ENCODE results near the gene NOS1. TPM values are rescaled to one million over a fixed set of nuclear protein-coding genes. Genes with fewer than 3 reads are reported as not detected.

The NOS1 gene
- total and polyA plus RNA-seq, 2 experiments from 2014 or later: 0.63 to 3.0 TPM

- TF ChIP-seq ZNF462 (CRISPR knock-in tag; IDR thresholded peaks at IDR 0.05) (no peak), CREB1 (CRISPR knock-in tag; IDR thresholded peaks at IDR 0.05; ENCODE audit: low read depth) (no peak), ZNF114 (CRISPR knock-in tag; IDR thresholded peaks at IDR 0.05) (no peak), ZNF331 (CRISPR knock-in tag; IDR thresholded peaks at IDR 0.05; ENCODE audit: low read depth) (no peak), POLR2AphosphoS5 (IDR thresholded peaks at IDR 0.05; ENCODE audit: low read depth) (no peak), EZH2phosphoT487 (IDR thresholded peaks at IDR 0.05; ENCODE audit: unreplicated experiment) (no peak), NANOG (IDR thresholded peaks at IDR 0.05; ENCODE audit: borderline replicate concordance) (no peak)
Observed at GRCh38 chr12:117172168-117172567, 189.3 kb downstream of the NOS1 start (continued).

- DNase-seq (ENCODE audit: low spot score) (no peak), ATAC-seq (no peak)
- Mint-ChIP-seq H3K4me3 (no peak overlapping the region), H3K4me1 (no peaks in the 10 kb centered on the region), H3K27ac (no peak overlapping the region), H3K36me3 (ENCODE audit: low read depth) (peaks cover 81% of the 10 kb centered on the region), H3K27me3 (ENCODE audit: insufficient read depth, low read depth, poor library complexity) (no peaks in the 10 kb centered on the region), H3K9me3 (no peaks in the 10 kb centered on the region)
- Histone ChIP-seq H3K79me2 (replicated peaks; ENCODE audit: insufficient read depth) (peaks cover 10% of the 10 kb centered on the region; the same call in 1 of the 2 replicates), H3K4me3 (no peak overlapping the region), H3K27ac (ENCODE audit: low read depth) (peak overlapping the region; percentile 60), H2AFZ (no peak overlapping the region), H3K4me1 (ENCODE audit: insufficient read depth) (no peaks in the 10 kb centered on the region), H3F3A (replicated peaks; ENCODE audit: low read depth) (no peaks in the 10 kb centered on the region), H3K9me2 (ENCODE audit: insufficient read depth) (no peaks in the 10 kb centered on the region), H4K20me1 (replicated peaks; ENCODE audit: insufficient read depth) (peaks cover 20% of the 10 kb centered on the region), H3K27me3 (ENCODE audit: insufficient read depth) (no peaks in the 10 kb centered on the region), H3K36me3 (ENCODE audit: insufficient read depth) (peaks cover 66% of the 10 kb centered on the region), H3K4me2 (no peak overlapping the region)
- TF ChIP-seq EZH2 (IDR thresholded peaks at IDR 0.05; ENCODE audit: low read depth, unreplicated experiment): no peak
- no peak for TF ChIP-seq CREB1 (CRISPR knock-in tag; IDR thresholded peaks at IDR 0.05; ENCODE audit: low read depth)
- no peak for TF ChIP-seq ZNF114 (CRISPR knock-in tag; IDR thresholded peaks at IDR 0.05)
- no peak for TF ChIP-seq POLR2AphosphoS5 (IDR thresholded peaks at IDR 0.05; ENCODE audit: low read depth)
- no peak for TF ChIP-seq NANOG (IDR thresholded peaks at IDR 0.05; ENCODE audit: borderline replicate concordance)
- no peak for TF ChIP-seq CTCF (conservative IDR thresholded peaks at IDR 0.05; ENCODE audit: low read depth in 2 of 2)
Observed at GRCh38 chr12:117171499-117172162, 189.8 kb downstream of the NOS1 start.
